Loucy (cell line): ENCODE measurements around the gene MGAT4C.

Experiments used
- H2AFZ ChIP-seq: fragments of 200-600 bp; sonication (generic); 2 replicates; pipeline ENCODE4 v1.6.0; 2016; ENCODE audit warnings: antibody characterized with exemption, mild to moderate bottlenecking, low read length, moderate library complexity
- H3F3A ChIP-seq: fragments of 200-600 bp; 2 replicates; pipeline ENCODE4 v1.6.0; 2016; ENCODE audit warnings: antibody characterized with exemption, low read depth, mild to moderate bottlenecking
- H3K27me3 ChIP-seq: fragments of 200-600 bp; sonication (generic); 2 replicates; pipeline ENCODE4 v1.6.1; 2014; ENCODE audit warnings: low read length, mild to moderate bottlenecking; ENCODE audit not compliant: insufficient read depth, poor library complexity, severe bottlenecking
- H3K36me3 ChIP-seq: fragments of 200-600 bp; sonication (generic); 2 replicates; pipeline ENCODE4 v1.6.1; 2016; ENCODE audit warnings: low read length; ENCODE audit not compliant: insufficient read depth
- H3K4me1 ChIP-seq: fragments of 200-600 bp; sonication (generic); 2 replicates; pipeline ENCODE4 v1.5.1; 2014; ENCODE audit warnings: low read length, mild to moderate bottlenecking; ENCODE audit not compliant: insufficient read depth, poor library complexity, severe bottlenecking
- H3K4me2 ChIP-seq: fragments of 200-600 bp; sonication (generic); 2 replicates; pipeline ENCODE4 v1.6.0; 2014; ENCODE audit warnings: antibody characterized with exemption, low read length, low read depth, mild to moderate bottlenecking; ENCODE audit not compliant: poor library complexity, severe bottlenecking
- H3K4me3 ChIP-seq: fragments of 200-600 bp; sonication (generic); 2 replicates; pipeline ENCODE4 v1.5.1; 2014; ENCODE audit warnings: low read length, mild to moderate bottlenecking, mixed read lengths; ENCODE audit not compliant: poor library complexity, severe bottlenecking
- H3K79me2 ChIP-seq: fragments of 200-600 bp; sonication (generic); 2 replicates; pipeline ENCODE4 v1.6.1; 2014; ENCODE audit warnings: low read length; ENCODE audit not compliant: insufficient read depth
- H3K9ac ChIP-seq: fragments of 200-600 bp; sonication (generic); 2 replicates; pipeline ENCODE4 v1.6.0; 2014; ENCODE audit warnings: mild to moderate bottlenecking, low read depth, low read length, moderate library complexity; ENCODE audit not compliant: poor library complexity, severe bottlenecking
- H3K9me2 ChIP-seq: fragments of 200-600 bp; sonication (generic); replicated peaks from 2 replicates; pipeline ENCODE4 v1.6.1; 2016; ENCODE audit warnings: low read depth, low read length, mixed read lengths
- H3K9me3 ChIP-seq: fragments of 200-600 bp; sonication (generic); 2 replicates; pipeline ENCODE4 v1.6.1; 2014; ENCODE audit warnings: mild to moderate bottlenecking, antibody characterized with exemption, low read length, low read depth; ENCODE audit not compliant: insufficient read depth
- H4K20me1 ChIP-seq: fragments of 200-600 bp; sonication (generic); 2 replicates; pipeline ENCODE4 v1.6.0; 2014; ENCODE audit warnings: antibody characterized with exemption, low read length, mild to moderate bottlenecking; ENCODE audit not compliant: insufficient read depth, poor library complexity, severe bottlenecking
- CTCF ChIP-seq: fragments of 200-600 bp; sonication (generic); conservative IDR thresholded peaks from 2 replicates; pipeline ENCODE4 v1.5.1; 2014; ENCODE audit warnings: mild to moderate bottlenecking, antibody characterized with exemption, low read length
- EZH2phosphoT487 ChIP-seq: fragments of 200-600 bp; IDR thresholded peaks from 2 replicates; pipeline ENCODE4 v1.6.1; 2018; ENCODE audit warnings: antibody characterized with exemption, mild to moderate bottlenecking, moderate library complexity, borderline replicate concordance

The MGAT4C gene

GRCh38 chr12:85993746-85994145, 262.4 kb downstream of the MGAT4C start:
- no peaks in the 10 kb centered on the region for H4K20me1 ChIP-seq
- H3K79me2 ChIP-seq, result no peaks in the 10 kb centered on the region
- no peaks in the 10 kb centered on the region for H3K27me3 ChIP-seq

GRCh38 chr12:85985996-85986395, 270.2 kb downstream of the MGAT4C start:
- no peak overlapping the region for H3K4me2 ChIP-seq
- TF ChIP-seq EZH2phosphoT487, result no peak
- TF ChIP-seq CTCF, result no peak
- no peaks in the 10 kb centered on the region for H3K79me2 ChIP-seq
- H3K4me3 ChIP-seq, result no peak overlapping the region
- H3K9ac ChIP-seq, result no peak overlapping the region
- no peaks in the 10 kb centered on the region for H4K20me1 ChIP-seq
- no peaks in the 10 kb centered on the region for H3K27me3 ChIP-seq
- no peaks in the 10 kb centered on the region for H3F3A ChIP-seq
- no peaks in the 10 kb centered on the region for H3K36me3 ChIP-seq
- no peak overlapping the region for H2AFZ ChIP-seq
- H3K4me1 ChIP-seq, result no peaks in the 10 kb centered on the region
- no peaks in the 10 kb centered on the region for H3K9me2 ChIP-seq
- no peaks in the 10 kb centered on the region for H3K9me3 ChIP-seq

More at GRCh38 chr12:85993746-85994145, 262.4 kb downstream of the MGAT4C start:
- Histone ChIP-seq H3K9me2 (no peaks in the 10 kb centered on the region), H3K4me1 (no peaks in the 10 kb centered on the region), H3K4me2 (no peak overlapping the region), H3K9me3 (no peaks in the 10 kb centered on the region; the same call in 1 of the 2 replicates), H3F3A (no peaks in the 10 kb centered on the region), H3K4me3 (no peak overlapping the region), H3K36me3 (no peaks in the 10 kb centered on the region), H3K9ac (no peak overlapping the region), H2AFZ (no peak overlapping the region)
- TF ChIP-seq CTCF, result no peak
- no peak for TF ChIP-seq EZH2phosphoT487

DNA sequence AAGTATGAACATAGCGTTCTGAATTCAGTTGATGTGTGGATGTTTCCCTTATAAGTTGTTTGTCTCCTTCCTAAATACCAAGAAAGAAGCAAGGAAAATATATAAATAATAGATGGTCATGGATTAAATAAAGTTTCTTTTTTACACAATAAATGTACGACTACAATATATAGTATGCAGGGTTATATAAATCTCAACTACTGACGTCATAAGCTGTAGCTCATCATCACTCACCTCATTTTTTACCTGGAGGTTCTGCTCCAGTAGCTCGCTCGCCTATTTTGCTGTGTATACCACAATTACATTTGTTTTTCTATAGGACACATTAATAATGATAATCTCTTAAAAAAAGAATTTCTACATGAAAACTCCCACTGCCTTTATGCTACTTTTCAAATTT, 272.6 kb downstream of the MGAT4C start:
- Histone ChIP-seq H3K9ac (no peak overlapping the region), H3K36me3 (no peaks in the 10 kb centered on the region), H3K9me2 (no peaks in the 10 kb centered on the region), H3K9me3 (no peaks in the 10 kb centered on the region), H3K4me2 (no peak overlapping the region), H3K27me3 (no peaks in the 10 kb centered on the region), H4K20me1 (no peaks in the 10 kb centered on the region), H3K4me3 (no peak overlapping the region), H3K4me1 (no peaks in the 10 kb centered on the region), H3K79me2 (no peaks in the 10 kb centered on the region), H3F3A (no peaks in the 10 kb centered on the region), H2AFZ (no peak overlapping the region)
- TF ChIP-seq EZH2phosphoT487, result no peak
- TF ChIP-seq CTCF, result no peak
